Measurements from ENCODE around the gene PLK1. TPM values are rescaled to one million over a fixed set of nuclear protein-coding genes. Genes with fewer than 3 reads are reported as not detected.
"Not testable (repeated sequence)": the region's sequence is repeated elsewhere in the genome, so short reads cannot be mapped to it uniquely, and the experiment has no call there.

PLK1 gene
- total RNA-seq (2014; rRNA removed; shearing (Covaris generic)) (17.2 and 20.0 TPM in 2 replicates), polyA plus RNA-seq (2016; fragmentation: Nextera tagmentation; extraction: Ambion mirVana) (32.7 and 34.6 TPM in 2 replicates)

- WGBS, 2 experiments (ENCODE audit: low coverage in 1 of 2, low lambda C conversion rate in 2 of 2, missing lambda C conversion rate in 2 of 2) = 1% methylated on average over 69 to 75 of the region's 75 CpGs
- H4K20me1 ChIP-seq (ENCODE audit: insufficient read depth) = no peaks in the 10 kb centered on the region
- peak within 1 kb of the TSS; percentile 83 for H2AFZ ChIP-seq
- H3K4me3 ChIP-seq = peak within 1 kb of the TSS; percentile 78
- peak; percentile 97 for DNase-seq
- H3K9me2 ChIP-seq (ENCODE audit: insufficient read depth) = no peaks in the 10 kb centered on the region
- peaks cover 16% of the 10 kb centered on the region for H3F3A ChIP-seq (ENCODE audit: insufficient read depth)
- in situ Hi-C loops (cut with MboI) = loop anchor here (25.0 kb wide), 1 partner anchor 834 kb away; no protein-coding TSS in a partner anchor
- H3K9me3 ChIP-seq (ENCODE audit: low read depth) = no peaks in the 10 kb centered on the region
- H3K27me3 ChIP-seq (replicated peaks; ENCODE audit: insufficient read depth) = no peaks in the 10 kb centered on the region
- peaks cover 47% of the 10 kb centered on the region for H3K79me2 ChIP-seq (ENCODE audit: insufficient read depth)
- peak within 1 kb of the TSS; percentile 60 for H3K27ac ChIP-seq
- H3K9ac ChIP-seq = peak within 1 kb of the TSS; percentile 82
- TF ChIP-seq EZH2 (IDR thresholded peaks at IDR 0.05; ENCODE audit: insufficient read depth, poor library complexity, severe bottlenecking) = no peak
- TF ChIP-seq EZH2phosphoT487 (IDR thresholded peaks at IDR 0.05; ENCODE audit: insufficient read depth, low read depth) = no peak
- H3K36me3 ChIP-seq (ENCODE audit: low read depth) = no peaks in the 10 kb centered on the region; the same call in 1 of the 2 replicates
- peaks cover 25% of the 10 kb centered on the region for H3K4me1 ChIP-seq (ENCODE audit: insufficient read depth)
- peak within 1 kb of the TSS; percentile 80 for H3K4me2 ChIP-seq (ENCODE audit: unreplicated experiment)
Measured at GRCh38 chr16:23678430-23679273, at the start of gene PLK1. Gene PLK1, plus strand, starts transcription at chr16:23678889. Its CDS starts 44 bp downstream, at chr16:23678933.

GRCh38 chr16:23629516-23629915 lies 49.2 kb upstream of the PLK1 start:
- Histone ChIP-seq H3K27ac (no peak overlapping the region), H2AFZ (no peak overlapping the region), H4K20me1 (ENCODE audit: insufficient read depth) (no peaks in the 10 kb centered on the region), H3K27me3 (replicated peaks; ENCODE audit: insufficient read depth) (no peaks in the 10 kb centered on the region), H3K9ac (no peak overlapping the region), H3K4me1 (ENCODE audit: insufficient read depth) (no peaks in the 10 kb centered on the region), H3K36me3 (ENCODE audit: low read depth) (peaks cover 34% of the 10 kb centered on the region; the same call in 1 of the 2 replicates), H3K4me3 (no peak overlapping the region), H3K4me2 (ENCODE audit: unreplicated experiment) (no peak overlapping the region), H3F3A (ENCODE audit: insufficient read depth) (no peaks in the 10 kb centered on the region), H3K9me2 (ENCODE audit: insufficient read depth) (no peaks in the 10 kb centered on the region), H3K9me3 (ENCODE audit: low read depth) (no peaks in the 10 kb centered on the region), H3K79me2 (ENCODE audit: insufficient read depth) (peaks cover 41% of the 10 kb centered on the region)
- in situ Hi-C loops (cut with MboI) = no loop called here
- no peak for DNase-seq
- 90 to 93% methylated on average over 8 of the region's 8 CpGs for WGBS, 2 experiments (ENCODE audit: low coverage in 1 of 2, low lambda C conversion rate in 2 of 2, missing lambda C conversion rate in 2 of 2)
- TF ChIP-seq EZH2phosphoT487 (IDR thresholded peaks at IDR 0.05; ENCODE audit: insufficient read depth, low read depth) (no peak), EZH2 (IDR thresholded peaks at IDR 0.05; ENCODE audit: insufficient read depth, poor library complexity, severe bottlenecking) (no peak)

GRCh38 chr16:23631874-23632273 lies 46.8 kb upstream of the PLK1 start:
- H3F3A ChIP-seq (ENCODE audit: insufficient read depth); in situ Hi-C loops (cut with MboI); H3K9me3 ChIP-seq (ENCODE audit: low read depth); H3K9me2 ChIP-seq (ENCODE audit: insufficient read depth); H3K27me3 ChIP-seq (replicated peaks; ENCODE audit: insufficient read depth); H3K9ac ChIP-seq; H3K27ac ChIP-seq; H2AFZ ChIP-seq; H3K4me2 ChIP-seq (ENCODE audit: unreplicated experiment); DNase-seq; H4K20me1 ChIP-seq (ENCODE audit: insufficient read depth); H3K4me3 ChIP-seq; H3K4me1 ChIP-seq (ENCODE audit: insufficient read depth): not testable (repeated sequence)
- Histone ChIP-seq H3K36me3 (ENCODE audit: low read depth) (peaks cover 40% of the 10 kb centered on the region; the same call in 1 of the 2 replicates), H3K79me2 (ENCODE audit: insufficient read depth) (peaks cover 51% of the 10 kb centered on the region)
- 95 to 99% methylated on average over 3 of the region's 3 CpGs for WGBS, 2 experiments (ENCODE audit: low coverage in 1 of 2, low lambda C conversion rate in 2 of 2, missing lambda C conversion rate in 2 of 2)

- WGBS, 2 experiments (ENCODE audit: low coverage in 1 of 2, low lambda C conversion rate in 2 of 2, missing lambda C conversion rate in 2 of 2) = 94 to 96% methylated on average over 4 of the region's 4 CpGs
- no peaks in the 10 kb centered on the region for H3K27me3 ChIP-seq (replicated peaks; ENCODE audit: insufficient read depth)
- no peak overlapping the region for H3K9ac ChIP-seq
- H2AFZ ChIP-seq = no peak overlapping the region
- in situ Hi-C loops (cut with MboI) = no loop called here
- no peaks in the 10 kb centered on the region for H3K9me2 ChIP-seq (ENCODE audit: insufficient read depth)
- no peak overlapping the region for H3K4me2 ChIP-seq (ENCODE audit: unreplicated experiment)
- no peaks in the 10 kb centered on the region for H4K20me1 ChIP-seq (ENCODE audit: insufficient read depth)
- no peak for DNase-seq
- no peaks in the 10 kb centered on the region for H3K9me3 ChIP-seq (ENCODE audit: low read depth)
- H3F3A ChIP-seq (ENCODE audit: insufficient read depth) = no peaks in the 10 kb centered on the region
- H3K79me2 ChIP-seq (ENCODE audit: insufficient read depth) = peaks cover 61% of the 10 kb centered on the region
- no peak overlapping the region for H3K4me3 ChIP-seq
- no peak overlapping the region for H3K27ac ChIP-seq
- no peaks in the 10 kb centered on the region for H3K4me1 ChIP-seq (ENCODE audit: insufficient read depth)
- TF ChIP-seq EZH2phosphoT487 (IDR thresholded peaks at IDR 0.05; ENCODE audit: insufficient read depth, low read depth) (no peak), EZH2 (IDR thresholded peaks at IDR 0.05; ENCODE audit: insufficient read depth, poor library complexity, severe bottlenecking) (no peak)
- peaks cover 26% of the 10 kb centered on the region; the same call in 1 of the 2 replicates for H3K36me3 ChIP-seq (ENCODE audit: low read depth)
Measured at GRCh38 chr16:23634461-23635036, 44.1 kb upstream of the PLK1 start.

Measured in GM23248 (cell line).